HepG2 (cell line): ENCODE measurements around the gene RBM8A. TPM values are rescaled to one million over a fixed set of nuclear protein-coding genes. Genes with fewer than 3 reads are reported as not detected.

Source experiments
- CHD2 ChIP-seq: IDR thresholded peaks from 2 replicates; pipeline ENCODE4 v1.6.1; 2011; ENCODE audit warnings: low read depth, low read length, improper control_type of control experiment
- SMC3 ChIP-seq: IDR thresholded peaks from 2 replicates; pipeline ENCODE4 v1.6.1; 2011; ENCODE audit warnings: low read length, improper control_type of control experiment
- SMYD3 ChIP-seq: sonication (generic); formaldehyde crosslinking; IDR thresholded peaks from 2 replicates; pipeline ENCODE4 v1.8.1; 2023; ENCODE audit warnings: mild to moderate bottlenecking, missing genetic modification reagents
- SNRNP70 ChIP-seq: fragments of 200-400 bp; formaldehyde crosslinking; IDR thresholded peaks from 2 replicates; pipeline ENCODE4 v1.6.1; 2017; ENCODE audit warnings: mild to moderate bottlenecking, low read depth, low read length, moderate library complexity
- ZBTB2 ChIP-seq: sonication (generic); formaldehyde crosslinking; IDR thresholded peaks from 2 replicates; pipeline ENCODE4 v1.8.0; 2022; ENCODE audit warnings: low read depth, missing genetic modification reagents
- ZBTB26 ChIP-seq: IDR thresholded peaks from 2 replicates; pipeline ENCODE4 v1.6.1; 2016; ENCODE audit warnings: missing compliant biosample characterization, missing genetic modification reagents, borderline replicate concordance
- ZBTB40 ChIP-seq, 2 experiments: fragments of 450-650 bp in 1 of 2; sonication (generic) in 1 of 2; formaldehyde crosslinking in 1 of 2; IDR thresholded peaks; 2 replicates each; pipeline versions ENCODE4 v1.6.1 to v1.8.0; 2016 to 2022; ENCODE audit warnings: antibody characterized with exemption in 1 of 2, mild to moderate bottlenecking in 1 of 2, missing genetic modification reagents in 1 of 2
- ZNF160 ChIP-seq: sonication (generic); formaldehyde crosslinking; IDR thresholded peaks from 2 replicates; pipeline ENCODE4 v1.8.0; 2022; ENCODE audit warnings: mild to moderate bottlenecking, inconsistent platforms, missing genetic modification reagents
- ZNF260 ChIP-seq: sonication (generic); formaldehyde crosslinking; IDR thresholded peaks from 2 replicates; pipeline ENCODE4 v1.4.0; 2020; ENCODE audit warnings: missing genetic modification reagents, low read depth, mild to moderate bottlenecking, borderline replicate concordance
- ZNF280D ChIP-seq: sonication (generic); formaldehyde crosslinking; IDR thresholded peaks from 2 replicates; pipeline ENCODE4 v1.5.1; 2020; ENCODE audit warnings: mild to moderate bottlenecking, missing genetic modification reagents
- ZNF780A ChIP-seq: sonication (generic); formaldehyde crosslinking; IDR thresholded peaks from 2 replicates; pipeline ENCODE4 v1.8.0; 2022; ENCODE audit warnings: mild to moderate bottlenecking, missing genetic modification reagents, moderate library complexity
- polyA plus RNA-seq, 8 experiments: library from polyadenylated mRNA; depleted of rRNA in 3 of 8; stranded (reverse) in 7 of 8; unstranded in 1 of 8; fragments of >200 nt; fragmentation: Illumina TruSeq in 4 of 8; extraction: Trizol in 4 of 8; gene quantifications; 2 replicates each; pipeline versions ENCODE4 v1.2.1 to v1.2.3, GENCODE V29; 2011 to 2016; ENCODE audit warnings: low read depth in 4 of 8, missing spikeins in 1 of 8, mixed read lengths in 1 of 8; ENCODE audit not compliant: insufficient read depth in 1 of 8
- total RNA-seq, 5 experiments: library from RNA; depleted of rRNA; stranded (reverse); fragments of >200 nt; fragmentation: Illumina TruSeq; extraction: Trizol; gene quantifications; 2 replicates each; pipeline ENCODE4 v1.2.3, GENCODE V29; 2016; ENCODE audit warnings: low read depth in 1 of 5

The RBM8A gene
- total and polyA plus RNA-seq, 2 of the 13 experiments (the other 11 are each of a cell fraction or from before 2014, with no cell fraction given): 106 to 162 TPM

GRCh38 chr1:145957443-145958319 is 30.4 kb upstream of the RBM8A start, which contains the start of gene LIX1L (continued):
- TF ChIP-seq ZBTB40 (IDR thresholded peaks at IDR 0.05) (no peak), ZBTB40 (CRISPR knock-in tag; IDR thresholded peaks at IDR 0.05) (no peak), SMYD3 (CRISPR knock-in tag) (no peak), ZNF280D (CRISPR knock-in tag) (no peak), CHD2 (no peak), ZNF780A (no peak), SNRNP70 (no peak), SMC3 (no peak), ZBTB2 (CRISPR knock-in tag) (no peak), ZNF160 (CRISPR knock-in tag) (no peak; the same call in 1 of the 2 replicates), ZBTB26 (CRISPR knock-in tag) (no peak), ZNF260 (CRISPR knock-in tag) (no peak)
